GM21576 (cell line): ENCODE measurements around the gene PEDS1.
"Not testable (repeated sequence)": the region's sequence is repeated elsewhere in the genome, so short reads cannot be mapped to it uniquely, and the experiment has no call there.

Experiments used
- ATAC-seq: cut with Tn5 transposase; IDR thresholded peaks from one replicate; pipeline ENCODE4 v1.9.1; 2021; ENCODE audit warnings: mild to moderate bottlenecking, moderate library complexity; ENCODE audit not compliant: unreplicated experiment

The PEDS1 gene

GRCh38 chr20:50190251-50191064 is 36.9 kb upstream of the PEDS1 start, which contains the start of gene CEBPB:
TSS of gene CEBPB (plus strand) at chr20:50190830. CDS start at chr20:50191034, 204 bp downstream.
- ATAC-seq, result peak; percentile 36

GRCh38 chr20:50189681-50190250 is 36.2 kb upstream of the PEDS1 start:
- ATAC-seq, result no peak

GRCh38 chr20:50188879-50189680 is 35.6 kb upstream of the PEDS1 start:
- no peak for ATAC-seq

GRCh38 chr20:50188287-50188688 is 34.8 kb upstream of the PEDS1 start:
- no peak for ATAC-seq

GRCh38 chr20:50187403-50188051 is 34.0 kb upstream of the PEDS1 start:
- ATAC-seq, result no peak

GRCh38 chr20:50186987-50187402 is 33.5 kb upstream of the PEDS1 start:
- no peak for ATAC-seq

- ATAC-seq, result no peak
These were observed 32.8 kb upstream of the PEDS1 start for GRCh38 chr20:50186151-50186885.

- ATAC-seq, result no peak
These were observed 31.9 kb upstream of the PEDS1 start for GRCh38 chr20:50185426-50185825.

- no peak for ATAC-seq
These were observed 28.8 kb upstream of the PEDS1 start for GRCh38 chr20:50182346-50182745.

GRCh38 chr20:50181344-50181743 is 27.8 kb upstream of the PEDS1 start:
- no peak for ATAC-seq

- ATAC-seq, result not testable (repeated sequence)
These were observed 25.1 kb upstream of the PEDS1 start for GRCh38 chr20:50178672-50179071.

GRCh38 chr20:50175938-50176933 is 22.7 kb upstream of the PEDS1 start:
- ATAC-seq, result no peak

GRCh38 chr20:50174456-50174855 is 20.9 kb upstream of the PEDS1 start:
- no peak for ATAC-seq

GRCh38 chr20:50172347-50173013 is 19.0 kb upstream of the PEDS1 start:
- ATAC-seq, result no peak

- no peak for ATAC-seq
These were observed 17.2 kb upstream of the PEDS1 start for GRCh38 chr20:50170549-50171220.

GRCh38 chr20:50169329-50169823 is 15.9 kb upstream of the PEDS1 start:
- no peak for ATAC-seq

- ATAC-seq, result peak; percentile 91
These were observed 12.4 kb upstream of the PEDS1 start for GRCh38 chr20:50165684-50166554.
